Parathyroid adenoma (tissue), 2 donors: ENCODE results near the gene PARD3B.

ENCODE experiments used
- H2AFZ ChIP-seq: fragments of 300-600 bp; sonication (generic); one replicate; pipeline ENCODE4 v1.7.0; 2017; ENCODE audit warnings: antibody characterized with exemption, mild to moderate bottlenecking
- H3K27ac ChIP-seq: fragments of 300-600 bp; sonication (generic); one replicate; pipeline ENCODE4 v1.7.0; 2017
- H3K27me3 ChIP-seq: fragments of 300-600 bp; sonication (generic); one replicate; pipeline ENCODE4 v1.7.0; 2017; ENCODE audit warnings: low read length; ENCODE audit not compliant: control insufficient read depth, insufficient read depth
- H3K36me3 ChIP-seq: fragments of 300-600 bp; sonication (generic); one replicate; pipeline ENCODE4 v1.7.0; 2017; ENCODE audit warnings: low read length; ENCODE audit not compliant: control insufficient read depth, insufficient read depth
- H3K4me1 ChIP-seq: fragments of 300-600 bp; sonication (generic); one replicate; pipeline ENCODE4 v1.7.0; 2017; ENCODE audit warnings: control low read depth
- H3K4me2 ChIP-seq: fragments of 300-600 bp; sonication (generic); one replicate; pipeline ENCODE4 v1.7.0; 2017; ENCODE audit warnings: low read length
- H3K4me3 ChIP-seq: fragments of 300-600 bp; sonication (generic); one replicate; pipeline ENCODE4 v1.7.0; 2017; ENCODE audit warnings: low read depth, low read length
- H3K79me2 ChIP-seq: fragments of 300-600 bp; sonication (generic); one replicate; pipeline ENCODE4 v1.7.0; 2017; ENCODE audit warnings: control low read depth
- H3K9ac ChIP-seq: fragments of 300-600 bp; sonication (generic); one replicate; pipeline ENCODE4 v1.7.0; 2017; ENCODE audit warnings: mild to moderate bottlenecking
- H3K9me3 ChIP-seq: fragments of 300-600 bp; sonication (generic); one replicate; pipeline ENCODE4 v1.7.0; 2017; ENCODE audit warnings: low read length; ENCODE audit not compliant: control insufficient read depth
- TF ChIP-seq, protein P1 (sequence below): fragments of 300-600 bp; sonication (generic); IDR thresholded peaks from one replicate; pipeline ENCODE4 v1.7.0; 2017; ENCODE audit warnings: antibody characterized with exemption, mild to moderate bottlenecking
- donor health status: primary hyperparathyroidism.

The PARD3B gene

DNA sequence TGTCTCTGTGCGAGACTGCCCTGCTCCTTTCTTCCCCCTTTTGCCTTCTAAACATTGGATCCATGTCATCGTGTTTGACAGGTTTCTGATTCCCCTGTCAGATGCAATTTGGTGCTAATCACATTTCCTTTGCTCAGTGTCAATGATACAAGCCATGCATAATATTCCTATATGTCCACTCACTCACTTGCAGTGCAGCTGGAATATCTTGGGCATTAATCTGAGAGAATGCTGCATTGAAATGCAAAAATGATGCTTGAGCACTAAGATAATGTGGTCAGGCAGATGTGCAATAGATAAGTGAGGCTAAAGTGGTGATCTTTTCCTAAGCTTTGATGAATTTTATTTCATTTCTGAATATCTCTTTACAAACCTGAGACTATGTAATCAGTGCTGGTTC lies 375.5 kb downstream of the PARD3B start:
- Histone ChIP-seq H3K27ac (no peak overlapping the region), H3K4me2 (no peak overlapping the region), H3K9ac (no peak overlapping the region), H3K9me3 (no peaks in the 10 kb centered on the region), H2AFZ (no peak overlapping the region), H3K4me3 (no peak overlapping the region), H3K36me3 (no peaks in the 10 kb centered on the region), H3K27me3 (no peaks in the 10 kb centered on the region), H3K79me2 (no peaks in the 10 kb centered on the region), H3K4me1 (peaks cover 8% of the 10 kb centered on the region)
- TF ChIP-seq, protein P1, sequence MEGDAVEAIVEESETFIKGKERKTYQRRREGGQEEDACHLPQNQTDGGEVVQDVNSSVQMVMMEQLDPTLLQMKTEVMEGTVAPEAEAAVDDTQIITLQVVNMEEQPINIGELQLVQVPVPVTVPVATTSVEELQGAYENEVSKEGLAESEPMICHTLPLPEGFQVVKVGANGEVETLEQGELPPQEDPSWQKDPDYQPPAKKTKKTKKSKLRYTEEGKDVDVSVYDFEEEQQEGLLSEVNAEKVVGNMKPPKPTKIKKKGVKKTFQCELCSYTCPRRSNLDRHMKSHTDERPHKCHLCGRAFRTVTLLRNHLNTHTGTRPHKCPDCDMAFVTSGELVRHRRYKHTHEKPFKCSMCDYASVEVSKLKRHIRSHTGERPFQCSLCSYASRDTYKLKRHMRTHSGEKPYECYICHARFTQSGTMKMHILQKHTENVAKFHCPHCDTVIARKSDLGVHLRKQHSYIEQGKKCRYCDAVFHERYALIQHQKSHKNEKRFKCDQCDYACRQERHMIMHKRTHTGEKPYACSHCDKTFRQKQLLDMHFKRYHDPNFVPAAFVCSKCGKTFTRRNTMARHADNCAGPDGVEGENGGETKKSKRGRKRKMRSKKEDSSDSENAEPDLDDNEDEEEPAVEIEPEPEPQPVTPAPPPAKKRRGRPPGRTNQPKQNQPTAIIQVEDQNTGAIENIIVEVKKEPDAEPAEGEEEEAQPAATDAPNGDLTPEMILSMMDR = no peak

DNA sequence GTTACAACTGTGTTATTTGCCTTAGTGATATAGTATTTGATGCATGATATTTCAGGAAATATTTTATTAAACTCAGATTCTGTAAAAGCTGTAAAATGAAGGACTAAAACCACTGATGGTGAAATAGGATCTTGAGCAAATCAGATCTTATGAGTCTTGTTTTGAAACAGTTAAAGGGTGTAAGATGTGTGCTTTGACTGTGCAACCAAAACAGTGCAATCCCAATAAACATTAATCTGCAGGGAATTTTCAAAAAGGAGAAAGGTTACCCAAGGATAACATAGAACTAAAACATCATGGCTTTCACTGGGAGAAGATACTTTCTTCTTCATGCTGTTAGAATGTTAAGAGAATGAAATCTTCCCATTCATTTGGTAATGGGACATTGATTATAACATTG lies 378.7 kb downstream of the PARD3B start:
- Histone ChIP-seq H3K4me1 (peaks cover 8% of the 10 kb centered on the region), H3K36me3 (no peaks in the 10 kb centered on the region), H3K9me3 (no peaks in the 10 kb centered on the region), H3K27ac (no peak overlapping the region), H3K4me2 (no peak overlapping the region), H3K79me2 (no peaks in the 10 kb centered on the region), H3K27me3 (no peaks in the 10 kb centered on the region), H3K4me3 (no peak overlapping the region), H3K9ac (no peak overlapping the region), H2AFZ (no peak overlapping the region)
- TF ChIP-seq, protein P1 = no peak

DNA sequence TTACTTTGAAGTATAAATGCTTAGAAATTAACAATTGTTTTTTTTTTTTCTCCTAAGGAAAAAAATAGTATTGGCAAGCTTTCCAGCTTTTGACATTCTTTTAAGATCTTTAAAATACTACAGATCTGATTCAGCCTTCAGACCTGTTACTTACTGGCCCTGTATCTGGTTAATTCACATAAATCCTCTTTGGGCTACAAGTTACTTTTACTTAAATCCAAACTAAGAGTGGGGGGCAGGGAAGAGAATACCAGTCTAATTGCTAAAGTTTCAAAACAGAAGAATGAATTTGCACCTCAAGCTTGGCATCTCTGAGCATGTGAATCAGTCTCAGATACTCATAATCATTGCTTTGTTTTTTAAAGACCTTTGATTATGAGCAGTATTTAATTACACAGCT lies 386.3 kb downstream of the PARD3B start:
- no peak overlapping the region for H3K27ac ChIP-seq
- no peak overlapping the region for H3K4me2 ChIP-seq
- peaks cover 16% of the 10 kb centered on the region for H3K4me1 ChIP-seq
- H2AFZ ChIP-seq = no peak overlapping the region
- H3K9me3 ChIP-seq = no peaks in the 10 kb centered on the region
- no peaks in the 10 kb centered on the region for H3K36me3 ChIP-seq
- H3K9ac ChIP-seq = no peak overlapping the region
- TF ChIP-seq, protein P1 = no peak
- no peak overlapping the region for H3K4me3 ChIP-seq
- H3K79me2 ChIP-seq = no peaks in the 10 kb centered on the region
- H3K27me3 ChIP-seq = no peaks in the 10 kb centered on the region

DNA sequence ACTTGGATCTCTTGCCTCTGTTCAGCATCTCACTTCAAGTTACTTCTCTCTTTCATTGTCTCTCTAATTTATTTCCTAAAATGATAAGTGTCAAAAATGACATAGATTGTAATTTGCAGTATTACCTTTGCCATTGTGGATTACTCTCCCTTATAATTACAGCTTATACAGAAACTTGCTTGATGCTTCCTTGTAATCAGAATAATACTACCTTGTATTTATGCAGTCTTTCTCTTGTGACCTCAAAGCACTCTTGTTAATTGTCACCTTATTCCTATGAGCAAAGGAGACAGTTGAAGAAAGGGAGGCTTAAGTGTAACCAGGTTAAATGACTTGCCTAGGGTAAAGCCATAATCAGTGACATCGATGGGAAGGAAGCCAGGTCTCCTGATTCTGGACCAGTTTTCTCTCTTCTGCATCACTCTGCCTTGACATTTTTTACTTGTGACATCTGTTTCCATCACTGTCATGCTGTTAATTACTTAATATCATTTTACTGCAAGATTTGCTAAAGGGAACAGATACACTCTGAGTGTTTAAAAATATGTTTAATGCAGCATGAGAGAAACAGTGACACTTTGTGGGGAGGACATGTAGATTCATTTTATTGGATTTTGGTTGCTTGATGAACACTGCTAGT lies 388.6 kb downstream of the PARD3B start:
- Histone ChIP-seq H3K36me3 (no peaks in the 10 kb centered on the region), H3K4me3 (no peak overlapping the region), H3K9ac (no peak overlapping the region), H3K9me3 (no peaks in the 10 kb centered on the region), H3K27ac (no peak overlapping the region), H3K4me2 (no peak overlapping the region), H3K4me1 (peaks cover 16% of the 10 kb centered on the region), H3K79me2 (no peaks in the 10 kb centered on the region), H3K27me3 (no peaks in the 10 kb centered on the region), H2AFZ (no peak overlapping the region)
- TF ChIP-seq, protein P1 = no peak

DNA sequence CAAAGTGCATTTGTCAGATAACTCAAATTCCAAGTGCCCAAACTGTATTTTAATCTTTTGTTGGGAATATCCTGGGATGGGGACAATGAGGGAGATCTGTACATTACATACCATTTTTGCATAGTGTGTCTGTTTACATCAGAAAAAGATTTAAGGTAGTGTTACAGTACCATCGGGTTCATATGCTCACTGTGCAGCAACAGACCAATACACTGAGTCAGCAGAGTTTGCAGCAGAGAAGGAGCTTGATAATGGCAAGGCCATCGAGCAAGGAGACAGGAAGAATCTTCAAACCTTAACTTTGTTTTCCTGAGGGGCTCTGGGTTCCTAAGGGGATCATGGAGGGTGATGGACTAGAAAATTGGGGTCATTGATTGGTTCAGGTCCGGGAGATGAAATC lies 399.7 kb downstream of the PARD3B start:
- Histone ChIP-seq H2AFZ (no peak overlapping the region), H3K4me1 (peaks cover 3% of the 10 kb centered on the region), H3K9ac (no peak overlapping the region), H3K27ac (no peak overlapping the region), H3K9me3 (no peaks in the 10 kb centered on the region), H3K4me3 (no peak overlapping the region), H3K79me2 (peaks cover 2% of the 10 kb centered on the region), H3K36me3 (no peaks in the 10 kb centered on the region), H3K4me2 (no peak overlapping the region), H3K27me3 (no peaks in the 10 kb centered on the region)
- TF ChIP-seq, protein P1 = no peak
